ENCODE data around the gene ATXN7. TPM values are rescaled to one million over a fixed set of nuclear protein-coding genes. Genes with fewer than 3 reads are reported as not detected.

ATXN7 gene
- total RNA-seq, 1 experiment from 2014 or later: 27.5 TPM

GRCh38 chr3:63921741-63922482, 58.2 kb downstream of the ATXN7 start:
- ATAC-seq (no peak), DNase-seq (ENCODE audit: low read depth, low spot score) (no peak)
- Histone ChIP-seq H3K4me2 (ENCODE audit: low read length) (no peak overlapping the region), H4K20me1 (ENCODE audit: insufficient read depth) (no peaks in the 10 kb centered on the region), H3K9me2 (ENCODE audit: insufficient read depth) (no peaks in the 10 kb centered on the region), H2AFZ (ENCODE audit: low read depth, low read length, poor library complexity, severe bottlenecking) (no peak overlapping the region), H3K4me1 (ENCODE audit: control insufficient read depth in 1 of 2, insufficient read depth in 2 of 2, low read length in 2 of 2) (no peaks in the 10 kb centered on the region), H3K4me3 (replicated peaks in 1 of 2; ENCODE audit: low read depth in 1 of 2, low read length in 2 of 2) (no peak overlapping the region), H3K9ac (ENCODE audit: low read length) (no peak overlapping the region), H3K36me3 (ENCODE audit: control insufficient read depth in 1 of 2, insufficient read depth in 2 of 2, low read length in 2 of 2) (peaks cover 0 to 36% of the 10 kb centered on the region in 2 experiments; a peak in 3 of 4 replicates), H3K9me3 (ENCODE audit: control insufficient read depth in 1 of 2, insufficient read depth in 1 of 2, low read depth in 1 of 2, low read length in 2 of 2) (no peaks in the 10 kb centered on the region), H3K79me2 (ENCODE audit: insufficient read depth, low read length) (peaks cover 65% of the 10 kb centered on the region), H3K27me3 (ENCODE audit: insufficient read depth, low read length) (no peaks in the 10 kb centered on the region), H3K27ac (ENCODE audit: low read depth, low read length) (no peak overlapping the region)
- POLR2A ChIA-PET: no interaction called here
- intact Hi-C loops (cut with micrococcal nuclease): no loop called here
- CTCF ChIA-PET: no interaction called here
- BruUV-seq (replicated peaks): no TSS peak
- RAD21 ChIA-PET (ENCODE audit: low non-redundant PET in 1 of 2, low total read pairs in 2 of 2, uncharacterized antibody in 2 of 2, unreplicated experiment in 2 of 2): no interaction called here
- no peak for TF ChIP-seq CEBPB (IDR thresholded peaks at IDR 0.05; ENCODE audit: low read depth)
- no peak for TF ChIP-seq RAD21 (IDR thresholded peaks at IDR 0.05; ENCODE audit: low read depth)
- TF ChIP-seq SRF (IDR thresholded peaks at IDR 0.05; ENCODE audit: low read depth): no peak
- TF ChIP-seq CBX3 (IDR thresholded peaks at IDR 0.05; ENCODE audit: low read depth): no peak
- TF ChIP-seq YY1 (IDR thresholded peaks at IDR 0.05; ENCODE audit: extremely low read depth, insufficient replicate concordance, low read depth, low read length): no peak
- TF ChIP-seq ATF3 (IDR thresholded peaks at IDR 0.05): no peak
- TF ChIP-seq CTCF (IDR thresholded peaks at IDR 0.05 in 2 of 3, conservative IDR thresholded peaks at IDR 0.05 in 1 of 3; ENCODE audit: borderline replicate concordance in 1 of 3, insufficient read depth in 1 of 3, low read depth in 2 of 3, low read length in 2 of 3): no peak
- TF ChIP-seq EZH2phosphoT487 (IDR thresholded peaks at IDR 0.05; ENCODE audit: borderline replicate concordance): no peak
- TF ChIP-seq SIN3A (IDR thresholded peaks at IDR 0.05; ENCODE audit: low read depth): no peak
- TF ChIP-seq FOSL1 (IDR thresholded peaks at IDR 0.05; ENCODE audit: low read depth): no peak
- TF ChIP-seq POLR2AphosphoS5 (IDR thresholded peaks at IDR 0.05; ENCODE audit: low read depth, low read length): no peak
- TF ChIP-seq ZNF274 (IDR thresholded peaks at IDR 0.05; ENCODE audit: low read depth, low read length): no peak

Data from HCT116 (cell line).